Measurements from ENCODE around the gene TBCCD1. TPM values are rescaled to one million over a fixed set of nuclear protein-coding genes. Genes with fewer than 3 reads are reported as not detected.

TBCCD1 gene
- total RNA-seq, 1 experiment from 2014 or later, result 7.4 TPM

DNA sequence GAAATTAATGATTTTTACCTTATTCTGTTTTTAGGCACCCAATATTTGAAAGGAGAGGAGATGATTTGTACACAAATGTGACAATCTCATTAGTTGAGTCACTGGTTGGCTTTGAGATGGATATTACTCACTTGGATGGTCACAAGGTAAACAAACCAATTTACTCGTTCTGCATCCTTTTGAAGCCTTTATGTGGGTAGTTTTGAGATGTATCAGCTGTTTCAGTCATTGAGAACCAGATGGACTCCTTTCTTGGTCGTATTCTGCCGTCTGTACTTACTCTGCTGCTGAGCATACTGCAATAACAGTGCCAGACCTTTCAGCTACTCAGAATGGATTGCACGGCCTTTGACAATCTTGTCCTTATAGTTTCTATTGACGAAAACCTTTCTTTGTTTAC lies 16.7 kb upstream of the TBCCD1 start:
- no peak overlapping the region for H3T11ph ChIP-seq (ENCODE audit: low read length)
- H3K23ac ChIP-seq (ENCODE audit: insufficient read length, low read depth, low read length), result no peak overlapping the region
- no peak overlapping the region for H2BK120ac ChIP-seq (ENCODE audit: low read depth, low read length, poor library complexity, severe bottlenecking)
- peaks cover 38 to 66% (median 63%) of the 10 kb centered on the region in 3 experiments; a peak in 6 of 7 replicates for H3K36me3 Mint-ChIP-seq (ENCODE audit: insufficient read depth in 1 of 3, low read depth in 3 of 3)
- no peaks in the 10 kb centered on the region for H3K4me1 Mint-ChIP-seq
- no peaks in the 10 kb centered on the region for H4K20me1 ChIP-seq (ENCODE audit: control insufficient read depth, insufficient read depth, insufficient read length)
- H3K27ac ChIP-seq (ENCODE audit: insufficient read length, low read depth, low read length), result no peak overlapping the region
- no peak overlapping the region for H2BK5ac ChIP-seq (ENCODE audit: insufficient read length, low read length)
- H3K4me1 ChIP-seq (ENCODE audit: insufficient read depth, low read length), result no peaks in the 10 kb centered on the region
- no peak overlapping the region for H4K91ac ChIP-seq (ENCODE audit: insufficient read length, low read depth, low read length)
- H2BK20ac ChIP-seq (ENCODE audit: low read depth, low read length, poor library complexity, severe bottlenecking), result no peak overlapping the region
- no peak for DNase-seq
- no peak overlapping the region for H4K8ac ChIP-seq (replicated peaks; ENCODE audit: insufficient read length, low read depth, low read length)
- no peak overlapping the region for H4K5ac ChIP-seq (ENCODE audit: insufficient read length, low read depth, low read length)
- H3K4ac ChIP-seq (ENCODE audit: low read depth, low read length), result no peak overlapping the region
- no peak overlapping the region for H3K4me2 ChIP-seq (ENCODE audit: insufficient read depth, insufficient read length, low read length)
- no peak overlapping the region for H2BK12ac ChIP-seq (ENCODE audit: insufficient read length, low read depth, low read length)
- H3K9ac ChIP-seq (ENCODE audit: extremely low read depth, insufficient read length, low read length), result no peak overlapping the region
- no peak overlapping the region for H3K18ac ChIP-seq (ENCODE audit: insufficient read length, low read depth, low read length)
- TF ChIP-seq, protein P1, sequence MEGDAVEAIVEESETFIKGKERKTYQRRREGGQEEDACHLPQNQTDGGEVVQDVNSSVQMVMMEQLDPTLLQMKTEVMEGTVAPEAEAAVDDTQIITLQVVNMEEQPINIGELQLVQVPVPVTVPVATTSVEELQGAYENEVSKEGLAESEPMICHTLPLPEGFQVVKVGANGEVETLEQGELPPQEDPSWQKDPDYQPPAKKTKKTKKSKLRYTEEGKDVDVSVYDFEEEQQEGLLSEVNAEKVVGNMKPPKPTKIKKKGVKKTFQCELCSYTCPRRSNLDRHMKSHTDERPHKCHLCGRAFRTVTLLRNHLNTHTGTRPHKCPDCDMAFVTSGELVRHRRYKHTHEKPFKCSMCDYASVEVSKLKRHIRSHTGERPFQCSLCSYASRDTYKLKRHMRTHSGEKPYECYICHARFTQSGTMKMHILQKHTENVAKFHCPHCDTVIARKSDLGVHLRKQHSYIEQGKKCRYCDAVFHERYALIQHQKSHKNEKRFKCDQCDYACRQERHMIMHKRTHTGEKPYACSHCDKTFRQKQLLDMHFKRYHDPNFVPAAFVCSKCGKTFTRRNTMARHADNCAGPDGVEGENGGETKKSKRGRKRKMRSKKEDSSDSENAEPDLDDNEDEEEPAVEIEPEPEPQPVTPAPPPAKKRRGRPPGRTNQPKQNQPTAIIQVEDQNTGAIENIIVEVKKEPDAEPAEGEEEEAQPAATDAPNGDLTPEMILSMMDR (conservative IDR thresholded peaks at IDR 0.05), result no peak
- no peaks in the 10 kb centered on the region for H3K27me3 ChIP-seq (ENCODE audit: insufficient read depth, low read length)
- H3K14ac ChIP-seq (ENCODE audit: insufficient read depth, low read length), result no peak overlapping the region
- no peak overlapping the region for H2AFZ ChIP-seq (ENCODE audit: low read length)
- no peaks in the 10 kb centered on the region for H3K9me3 Mint-ChIP-seq
- no peaks in the 10 kb centered on the region for H3K27me3 Mint-ChIP-seq (ENCODE audit: low read depth)
- no peak overlapping the region for H2AK5ac ChIP-seq (ENCODE audit: insufficient read length, low read length)
- no peak overlapping the region for H3K4me3 Mint-ChIP-seq
- H3K56ac ChIP-seq (ENCODE audit: insufficient read length, low read depth, low read length), result no peak overlapping the region
- H3K79me1 ChIP-seq (ENCODE audit: insufficient read depth, low read depth, low read length, poor library complexity, severe bottlenecking), result no peaks in the 10 kb centered on the region
- no peak overlapping the region for H3K27ac Mint-ChIP-seq
- H3K9me3 ChIP-seq (ENCODE audit: control insufficient read depth, low read depth, low read length), result no peaks in the 10 kb centered on the region
- no peaks in the 10 kb centered on the region for H3K79me2 ChIP-seq (ENCODE audit: insufficient read depth, low read length)
- H3K23me2 ChIP-seq (ENCODE audit: insufficient read length, low read depth, low read length, poor library complexity, severe bottlenecking), result no peaks in the 10 kb centered on the region
- no CpG with 5 or more reads among the region's 5 CpGs for WGBS (ENCODE audit: extremely low coverage, insufficient read length, low lambda C conversion rate)
- H2BK15ac ChIP-seq (ENCODE audit: low read depth, low read length), result no peak overlapping the region

Data from H9 (cell line).